ENCODE measurements around the gene C1RL. TPM values are rescaled to one million over a fixed set of nuclear protein-coding genes. Genes with fewer than 3 reads are reported as not detected.

Gene C1RL
- total and polyA plus RNA-seq, 9 donors = 48.4 to 160 (median 98.9) TPM

DNA sequence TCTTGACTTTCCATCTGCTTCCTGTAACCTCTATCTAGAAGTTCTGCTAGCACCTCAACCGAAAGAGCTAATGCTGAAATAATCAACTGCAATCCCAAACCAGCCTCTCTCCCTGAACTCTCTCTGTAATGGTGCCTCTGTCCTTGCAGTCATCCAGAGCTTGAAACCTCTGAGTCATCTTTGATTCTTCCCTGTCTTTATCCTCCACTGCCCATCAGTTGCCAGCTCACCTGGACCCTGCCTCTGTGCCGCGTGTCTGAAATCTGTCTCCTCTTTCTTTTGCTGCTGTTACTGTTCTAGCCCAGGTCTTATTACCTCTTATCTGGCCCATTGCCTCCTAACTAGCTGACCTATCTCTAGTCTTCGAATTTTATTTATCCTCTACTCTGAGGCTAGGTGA is 36.7 kb upstream of the C1RL start:
- no peak for DNase-seq
- WGBS, 3 donors = 62 to 87% (median 72%) methylated on average over 4 of the region's 4 CpGs
- Histone ChIP-seq H3K27me3 (no peaks in the 10 kb centered on the region), H3K9me3 (no peaks in the 10 kb centered on the region), H3K4me3 (no peak overlapping the region), H3K4me1 (ENCODE audit: insufficient read depth) (no peaks in the 10 kb centered on the region), H3K27ac (no peak overlapping the region), H3K36me3 (no peaks in the 10 kb centered on the region)
- no peak for TF ChIP-seq CTCF (IDR thresholded peaks at IDR 0.05)
- no peak for TF ChIP-seq EP300 (IDR thresholded peaks at IDR 0.05)
- no peak for TF ChIP-seq POLR2A (IDR thresholded peaks at IDR 0.05)
- intact Hi-C loops (cut with DNase I) = no loop called here

DNA sequence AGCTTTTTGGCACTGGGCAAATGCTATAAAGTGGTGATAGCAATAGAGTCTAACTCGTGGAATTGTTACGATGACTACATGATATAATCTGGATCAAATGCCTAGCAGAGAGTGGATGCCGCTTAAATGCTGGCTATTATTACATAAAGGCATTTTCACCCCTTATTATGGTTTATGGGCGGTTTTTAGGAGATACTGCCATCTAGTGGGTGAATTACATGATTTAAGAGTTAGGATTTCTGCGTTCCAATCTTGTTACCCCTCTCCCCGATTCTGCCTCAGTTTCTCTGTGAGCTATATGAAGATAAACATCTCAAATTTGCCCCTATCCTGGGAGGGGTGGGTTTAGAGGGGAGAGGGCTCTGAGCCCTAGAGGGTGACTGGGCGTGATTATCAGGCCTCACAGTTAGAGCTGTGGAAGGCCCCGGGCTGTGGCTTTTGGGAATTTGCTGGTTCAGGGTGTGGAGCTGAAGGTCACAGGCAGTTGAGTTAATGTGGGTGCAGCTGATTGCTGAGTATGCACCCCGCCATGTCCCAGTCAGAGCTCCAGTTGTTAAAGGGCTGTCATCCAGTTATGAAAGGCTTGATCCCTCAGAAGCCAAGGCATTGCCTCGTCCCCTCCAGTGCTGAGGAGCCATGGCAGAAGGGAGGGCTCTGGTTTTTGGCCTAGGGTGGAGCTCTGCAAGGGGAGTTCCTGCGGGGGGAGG is 35.6 kb upstream of the C1RL start:
- Histone ChIP-seq H3K27me3 (no peaks in the 10 kb centered on the region), H3K9me3 (no peaks in the 10 kb centered on the region), H3K4me3 (no peak overlapping the region), H3K4me1 (ENCODE audit: insufficient read depth) (no peaks in the 10 kb centered on the region), H3K27ac (no peak overlapping the region), H3K36me3 (no peaks in the 10 kb centered on the region)
- TF ChIP-seq POLR2A (IDR thresholded peaks at IDR 0.05) (no peak), CTCF (IDR thresholded peaks at IDR 0.05) (peak; percentile 34 to 49 (median 43)), EP300 (IDR thresholded peaks at IDR 0.05) (no peak)
- intact Hi-C loops (cut with DNase I) = no loop called here
- WGBS, 3 donors = 40 to 45% (median 43%) methylated on average over 11 of the region's 11 CpGs
- peak in 3 of 5 donors; percentile 13 to 27 (median 23) for DNase-seq

DNA sequence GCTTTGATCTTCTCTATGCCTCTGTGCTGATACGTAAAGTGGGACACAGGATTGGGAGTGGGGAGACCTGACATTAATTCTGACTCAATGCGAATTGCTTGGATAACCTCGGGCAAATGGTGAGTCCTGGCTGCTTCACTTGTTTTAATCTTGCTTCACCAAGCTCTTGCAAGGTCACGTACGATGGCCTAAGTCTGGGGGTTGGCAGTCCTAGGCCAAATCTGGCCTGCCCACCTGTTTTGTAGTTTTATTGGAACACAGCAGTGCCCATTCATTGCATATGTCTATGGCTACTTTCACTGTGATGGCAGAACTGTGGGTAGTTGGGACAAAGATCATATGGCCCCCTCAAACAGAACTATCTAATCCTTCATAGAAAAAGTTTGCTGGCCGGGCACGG is 34.5 kb upstream of the C1RL start:
- Histone ChIP-seq H3K9me3 (no peaks in the 10 kb centered on the region), H3K4me1 (ENCODE audit: insufficient read depth) (no peaks in the 10 kb centered on the region), H3K4me3 (no peak overlapping the region), H3K36me3 (no peaks in the 10 kb centered on the region), H3K27ac (no peak overlapping the region), H3K27me3 (no peaks in the 10 kb centered on the region)
- DNase-seq = peak in 1 of 5 donors; percentile 16
- WGBS, 3 donors = 87 to 90% (median 88%) methylated on average over 7 of the region's 7 CpGs
- intact Hi-C loops (cut with DNase I) = no loop called here
- no peak for TF ChIP-seq POLR2A (IDR thresholded peaks at IDR 0.05)
- TF ChIP-seq CTCF (IDR thresholded peaks at IDR 0.05) = no peak
- no peak for TF ChIP-seq EP300 (IDR thresholded peaks at IDR 0.05)

GRCh38 chr12:7142809-7143465 is 33.9 kb upstream of the C1RL start:
- no peaks in the 10 kb centered on the region for H3K4me1 ChIP-seq (ENCODE audit: insufficient read depth)
- no peaks in the 10 kb centered on the region for H3K27me3 ChIP-seq
- TF ChIP-seq CTCF (IDR thresholded peaks at IDR 0.05) (no peak), POLR2A (IDR thresholded peaks at IDR 0.05) (no peak), EP300 (IDR thresholded peaks at IDR 0.05) (no peak)
- intact Hi-C loops (cut with DNase I) = no loop called here
- H3K36me3 ChIP-seq = no peaks in the 10 kb centered on the region
- 94 to 95% (median 95%) methylated on average over 18 of the region's 18 CpGs for WGBS, 3 donors
- no peak overlapping the region for H3K27ac ChIP-seq
- no peaks in the 10 kb centered on the region for H3K9me3 ChIP-seq
- peak in 1 of 5 donors; percentile 30 for DNase-seq
- no peak overlapping the region for H3K4me3 ChIP-seq

All from ovary (tissue), 9 donors.